NB4 (cell line): ENCODE measurements around the gene PTPRG.

Source experiments
- DNase-seq: peaks from one replicate; pipeline ENCODE4 v3.0.0; 2010; ENCODE audit warnings: low read depth
- H3K4me3 ChIP-seq: one replicate; pipeline ENCODE4 v1.5.1; 2011; ENCODE audit warnings: mild to moderate bottlenecking, low read depth, low read length, moderate library complexity
- MAX ChIP-seq: IDR thresholded peaks from 2 replicates; pipeline ENCODE4 v1.6.1; 2011; ENCODE audit warnings: low read depth, low read length
- MYC ChIP-seq: IDR thresholded peaks from 2 replicates; pipeline ENCODE4 v1.6.1; 2011; ENCODE audit warnings: low read depth, low read length
- POLR2A ChIP-seq: IDR thresholded peaks from 2 replicates; pipeline ENCODE4 v1.6.1; 2011; ENCODE audit warnings: mild to moderate bottlenecking; ENCODE audit not compliant: insufficient read length; ENCODE audit errors: extremely low read depth
- TF ChIP-seq, protein P1 (sequence below): IDR thresholded peaks from one replicate; pipeline ENCODE4 v1.5.1; 2012; ENCODE audit warnings: low read depth, low read length

Gene PTPRG

GRCh38 chr3:61936344-61936937 lies 375.1 kb downstream of the PTPRG start:
- H3K4me3 ChIP-seq = no peak overlapping the region
- peak; percentile 24 for DNase-seq
- no peak for TF ChIP-seq POLR2A
- TF ChIP-seq, protein P1, sequence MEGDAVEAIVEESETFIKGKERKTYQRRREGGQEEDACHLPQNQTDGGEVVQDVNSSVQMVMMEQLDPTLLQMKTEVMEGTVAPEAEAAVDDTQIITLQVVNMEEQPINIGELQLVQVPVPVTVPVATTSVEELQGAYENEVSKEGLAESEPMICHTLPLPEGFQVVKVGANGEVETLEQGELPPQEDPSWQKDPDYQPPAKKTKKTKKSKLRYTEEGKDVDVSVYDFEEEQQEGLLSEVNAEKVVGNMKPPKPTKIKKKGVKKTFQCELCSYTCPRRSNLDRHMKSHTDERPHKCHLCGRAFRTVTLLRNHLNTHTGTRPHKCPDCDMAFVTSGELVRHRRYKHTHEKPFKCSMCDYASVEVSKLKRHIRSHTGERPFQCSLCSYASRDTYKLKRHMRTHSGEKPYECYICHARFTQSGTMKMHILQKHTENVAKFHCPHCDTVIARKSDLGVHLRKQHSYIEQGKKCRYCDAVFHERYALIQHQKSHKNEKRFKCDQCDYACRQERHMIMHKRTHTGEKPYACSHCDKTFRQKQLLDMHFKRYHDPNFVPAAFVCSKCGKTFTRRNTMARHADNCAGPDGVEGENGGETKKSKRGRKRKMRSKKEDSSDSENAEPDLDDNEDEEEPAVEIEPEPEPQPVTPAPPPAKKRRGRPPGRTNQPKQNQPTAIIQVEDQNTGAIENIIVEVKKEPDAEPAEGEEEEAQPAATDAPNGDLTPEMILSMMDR = peak; percentile 71

GRCh38 chr3:61937477-61937876 lies 376.1 kb downstream of the PTPRG start:
- DNase-seq = no peak
- TF ChIP-seq POLR2A (no peak), MYC (no peak), MAX (no peak)
- TF ChIP-seq, protein P1 = no peak
- H3K4me3 ChIP-seq = no peak overlapping the region

GRCh38 chr3:61938878-61939549 lies 377.6 kb downstream of the PTPRG start:
- no peak for DNase-seq
- TF ChIP-seq, protein P1 = no peak
- TF ChIP-seq MAX = no peak
- no peak for TF ChIP-seq MYC
- no peak for TF ChIP-seq POLR2A
- H3K4me3 ChIP-seq = no peak overlapping the region

DNA sequence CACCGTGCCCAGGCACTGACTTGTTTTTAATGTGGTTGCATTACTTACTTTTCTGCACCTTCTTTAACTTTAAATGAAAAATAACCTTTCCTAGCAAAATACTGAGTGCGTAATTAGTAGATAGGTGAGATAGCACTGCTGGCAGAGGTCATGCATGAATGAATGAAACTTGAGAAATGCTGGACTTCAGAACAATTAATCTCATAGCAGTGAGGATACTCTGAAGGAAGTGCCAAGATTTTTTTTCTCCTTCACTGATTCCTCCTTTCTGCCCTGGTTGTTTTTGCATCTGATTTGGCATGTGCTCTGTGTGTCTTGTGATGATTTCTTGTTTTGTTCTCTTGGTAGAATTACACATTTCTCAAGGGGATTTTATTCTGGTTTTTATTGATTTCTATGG lies 378.9 kb downstream of the PTPRG start:
- DNase-seq = no peak

DNA sequence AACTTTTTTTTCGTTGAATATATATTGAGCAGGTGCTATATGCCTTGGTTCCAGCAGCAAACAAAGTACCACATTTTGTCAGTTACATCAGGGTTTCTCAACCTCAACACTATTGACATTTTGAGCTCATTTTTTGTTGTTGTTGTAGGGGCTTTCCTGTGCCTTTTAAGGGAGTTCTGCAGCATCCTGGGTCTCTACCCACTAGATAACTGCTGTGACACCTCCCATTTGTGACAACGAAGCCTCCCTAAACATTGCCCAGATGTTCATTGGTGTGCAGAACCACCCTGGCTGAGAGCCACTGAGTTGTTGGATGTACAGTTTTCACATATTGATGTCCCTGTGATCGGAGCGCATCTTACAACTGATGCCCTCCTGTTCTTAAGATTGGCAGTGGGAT lies 382.6 kb downstream of the PTPRG start:
- no peak for DNase-seq
- H3K4me3 ChIP-seq = no peak overlapping the region
- no peak for TF ChIP-seq MYC
- no peak for TF ChIP-seq MAX
- no peak for TF ChIP-seq POLR2A
- TF ChIP-seq, protein P1 = no peak

More for the DNA sequence above, 378.9 kb downstream of the PTPRG start:
- TF ChIP-seq MYC (no peak), POLR2A (no peak), MAX (no peak)
- TF ChIP-seq, protein P1 = no peak
- no peak overlapping the region for H3K4me3 ChIP-seq

DNA sequence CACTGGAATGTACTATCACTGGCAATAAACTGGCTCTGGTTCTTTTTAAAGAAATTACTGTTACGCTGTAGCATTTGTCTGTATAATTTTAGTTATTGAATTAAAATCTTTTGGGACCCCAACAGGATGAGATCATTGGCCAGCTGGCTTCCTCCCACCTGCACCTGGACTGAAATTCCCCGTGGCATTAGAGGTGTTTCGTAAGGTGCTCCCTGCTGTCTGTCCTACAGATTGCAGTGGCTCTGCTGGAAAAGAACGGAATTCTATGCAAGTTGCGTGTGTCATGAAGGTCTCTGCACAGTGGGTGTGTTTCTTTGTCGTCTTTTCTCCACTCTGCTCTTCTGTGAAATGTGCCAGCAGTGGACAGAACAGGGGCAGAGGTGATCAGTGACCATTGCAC lies 383.4 kb downstream of the PTPRG start:
- TF ChIP-seq, protein P1 = no peak
- TF ChIP-seq MAX = no peak
- TF ChIP-seq MYC = no peak
- TF ChIP-seq POLR2A = no peak
- H3K4me3 ChIP-seq = no peak overlapping the region

More for the DNA sequence above, 383.4 kb downstream of the PTPRG start:
- no peak for DNase-seq
